Peyer's patch (tissue), 4 donors: ENCODE data around the gene IGSF11.

Source experiments
- CTCF ChIP-seq, 6 experiments: fragments of 450-650 bp in 4 of 6; fragments of 200-600 bp in 2 of 6; sonication (generic) in 1 of 6; IDR thresholded peaks; one replicate each; pipeline ENCODE4 v1.5.1; 2017 to 2019; ENCODE audit warnings: antibody characterized with exemption in 6 of 6, mild to moderate bottlenecking in 3 of 6, moderate library complexity in 1 of 6
- POLR2A ChIP-seq, 2 donors: fragments of 450-650 bp; IDR thresholded peaks; one replicate each; pipeline ENCODE4 v1.5.1; 2017; ENCODE audit warnings: antibody characterized with exemption in 2 of 2, mild to moderate bottlenecking in 2 of 2, moderate library complexity in 2 of 2

- TF ChIP-seq CTCF (IDR thresholded peaks at IDR 0.05) (no peak), POLR2A (IDR thresholded peaks at IDR 0.05) (no peak)
Observed at GRCh38 chr3:118974356-118975097, 60.1 kb downstream of the IGSF11 start.
